ENCODE data around the gene RNF11.
A peak's percentile ranks its signal among the peaks of the same experiment; 100 is the strongest.

DNA sequence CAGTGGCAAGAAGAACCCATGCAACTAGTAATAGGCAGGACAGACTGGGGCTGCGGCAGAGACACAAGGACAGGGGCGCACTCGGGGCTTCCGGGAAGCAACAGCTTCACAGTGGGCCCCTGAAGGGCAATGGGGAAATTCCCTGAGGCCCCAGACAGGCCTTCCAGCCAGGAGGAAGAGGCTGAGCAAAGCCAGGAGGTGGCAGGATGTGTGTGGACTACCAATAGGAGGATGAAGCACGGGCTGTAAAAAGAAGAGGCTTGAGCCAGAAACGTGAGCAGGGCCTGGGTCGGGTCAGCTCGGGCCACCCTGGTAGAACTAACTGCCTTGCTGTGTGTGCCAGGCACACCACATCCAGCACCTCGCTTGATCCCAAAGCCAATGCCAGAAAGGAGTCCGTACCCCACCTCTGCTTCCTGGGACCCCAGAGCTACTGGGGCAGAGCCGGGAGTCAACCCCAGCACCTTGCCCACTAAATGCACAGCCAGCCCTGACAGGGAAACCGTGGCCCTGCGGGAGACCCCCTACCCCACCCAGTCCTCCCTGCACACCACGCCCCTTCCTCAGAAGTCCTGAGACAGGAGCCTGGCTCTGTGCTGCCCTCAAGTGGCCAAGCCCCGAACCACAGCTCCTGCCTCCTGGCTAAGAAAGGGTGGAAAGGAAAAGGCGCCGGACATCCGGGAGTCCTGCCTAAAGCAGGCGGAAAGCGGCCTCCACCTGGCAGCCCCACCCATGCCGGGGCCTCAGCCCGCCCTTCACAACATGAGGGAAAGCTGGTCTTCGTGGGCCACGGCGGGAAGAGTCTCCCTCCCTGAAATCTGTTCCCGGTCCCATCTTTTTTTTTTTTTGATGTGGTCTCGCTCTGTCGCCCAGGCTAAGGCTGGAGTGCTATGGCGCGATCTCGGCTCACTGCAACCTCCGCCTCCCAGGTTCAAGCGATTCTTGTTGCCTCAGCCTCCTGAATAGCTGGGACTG, 60.6 kb downstream of the RNF11 start:
- TF ChIP-seq, protein P1, sequence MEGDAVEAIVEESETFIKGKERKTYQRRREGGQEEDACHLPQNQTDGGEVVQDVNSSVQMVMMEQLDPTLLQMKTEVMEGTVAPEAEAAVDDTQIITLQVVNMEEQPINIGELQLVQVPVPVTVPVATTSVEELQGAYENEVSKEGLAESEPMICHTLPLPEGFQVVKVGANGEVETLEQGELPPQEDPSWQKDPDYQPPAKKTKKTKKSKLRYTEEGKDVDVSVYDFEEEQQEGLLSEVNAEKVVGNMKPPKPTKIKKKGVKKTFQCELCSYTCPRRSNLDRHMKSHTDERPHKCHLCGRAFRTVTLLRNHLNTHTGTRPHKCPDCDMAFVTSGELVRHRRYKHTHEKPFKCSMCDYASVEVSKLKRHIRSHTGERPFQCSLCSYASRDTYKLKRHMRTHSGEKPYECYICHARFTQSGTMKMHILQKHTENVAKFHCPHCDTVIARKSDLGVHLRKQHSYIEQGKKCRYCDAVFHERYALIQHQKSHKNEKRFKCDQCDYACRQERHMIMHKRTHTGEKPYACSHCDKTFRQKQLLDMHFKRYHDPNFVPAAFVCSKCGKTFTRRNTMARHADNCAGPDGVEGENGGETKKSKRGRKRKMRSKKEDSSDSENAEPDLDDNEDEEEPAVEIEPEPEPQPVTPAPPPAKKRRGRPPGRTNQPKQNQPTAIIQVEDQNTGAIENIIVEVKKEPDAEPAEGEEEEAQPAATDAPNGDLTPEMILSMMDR (IDR thresholded peaks at IDR 0.05; ENCODE audit: insufficient read depth, low read depth, low read length), result peak; percentile 68
- no peak for TF ChIP-seq EZH2 (IDR thresholded peaks at IDR 0.05; ENCODE audit: insufficient read depth, low read length)
